NCI-H2196 (cell line): Measurements from ENCODE around the gene GPN1.
"Not testable (repeated sequence)": the region's sequence is repeated elsewhere in the genome, so short reads cannot be mapped to it uniquely, and the experiment has no call there.

ENCODE experiments used
- DNase-seq: peaks from one replicate; lab custom pipeline; 2025; ENCODE audit not compliant: unreplicated experiment; lab: John Stamatoyannopoulos, UW

Gene GPN1

DNA sequence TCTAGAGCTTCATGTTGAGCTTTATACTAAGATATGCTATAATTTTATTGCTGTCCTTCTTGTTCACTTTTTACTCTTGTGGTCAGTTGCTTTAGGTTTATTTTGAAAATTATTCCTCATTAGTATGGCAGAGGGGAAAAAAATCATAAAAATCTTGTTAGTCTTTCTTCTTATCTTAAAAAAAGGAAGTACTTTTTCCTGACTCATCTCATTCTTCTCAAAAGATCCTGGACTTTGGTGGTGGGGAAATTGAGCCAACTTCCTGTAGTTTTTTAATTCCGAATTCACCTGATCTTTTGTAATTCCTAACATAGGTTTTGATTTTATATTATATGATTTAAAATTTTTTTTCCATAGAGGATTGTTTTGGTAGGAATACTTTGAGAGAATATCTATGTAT is 38.6 kb downstream of the GPN1 start:
- DNase-seq = no peak

DNA sequence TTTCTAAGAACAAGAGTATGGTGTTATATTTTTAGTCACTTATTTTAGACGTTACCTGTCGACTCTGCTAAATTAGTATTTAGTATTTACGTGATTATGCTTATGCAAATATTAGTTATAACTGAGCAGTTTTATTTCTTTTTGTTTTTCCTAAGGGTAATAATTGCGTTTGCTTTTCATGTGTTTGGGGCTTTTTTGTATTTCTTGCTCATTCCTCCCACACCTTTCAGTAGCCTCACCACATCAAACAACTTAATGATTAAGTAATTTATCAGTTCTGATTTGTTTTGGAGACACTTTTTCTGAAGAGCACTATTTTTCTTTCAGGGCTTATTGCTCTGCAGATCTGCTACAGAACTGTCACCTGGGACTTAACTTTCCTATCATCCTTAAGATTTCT is 42.4 kb downstream of the GPN1 start:
- DNase-seq = no peak

- DNase-seq = no peak
Measured at GRCh38 chr2:27672723-27673486, 44.1 kb downstream of the GPN1 start.

DNA sequence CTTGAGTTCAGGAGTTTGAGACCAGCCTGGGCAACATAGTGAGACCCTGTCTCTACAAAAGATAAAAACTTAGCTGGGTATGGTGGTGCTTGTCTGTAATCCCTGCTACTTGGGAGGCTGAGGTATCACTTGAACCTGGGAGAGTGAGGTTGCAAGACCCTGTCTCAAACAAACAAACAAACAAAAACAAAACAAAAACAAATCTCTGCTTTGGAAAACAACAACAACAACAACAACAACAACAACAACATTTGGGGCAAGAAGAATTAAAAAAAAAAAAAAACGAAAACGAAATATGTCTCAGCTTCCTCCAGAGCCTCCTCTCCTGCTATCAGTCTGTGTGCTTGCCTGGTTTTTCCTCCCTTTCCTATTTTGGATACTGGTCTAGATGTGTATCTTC is 51.7 kb downstream of the GPN1 start:
- no peak for DNase-seq

- DNase-seq = no peak
Measured at GRCh38 chr2:27681841-27682240, 53.0 kb downstream of the GPN1 start.

- DNase-seq = not testable (repeated sequence)
Measured at GRCh38 chr2:27682334-27682771, 53.5 kb downstream of the GPN1 start.

DNA sequence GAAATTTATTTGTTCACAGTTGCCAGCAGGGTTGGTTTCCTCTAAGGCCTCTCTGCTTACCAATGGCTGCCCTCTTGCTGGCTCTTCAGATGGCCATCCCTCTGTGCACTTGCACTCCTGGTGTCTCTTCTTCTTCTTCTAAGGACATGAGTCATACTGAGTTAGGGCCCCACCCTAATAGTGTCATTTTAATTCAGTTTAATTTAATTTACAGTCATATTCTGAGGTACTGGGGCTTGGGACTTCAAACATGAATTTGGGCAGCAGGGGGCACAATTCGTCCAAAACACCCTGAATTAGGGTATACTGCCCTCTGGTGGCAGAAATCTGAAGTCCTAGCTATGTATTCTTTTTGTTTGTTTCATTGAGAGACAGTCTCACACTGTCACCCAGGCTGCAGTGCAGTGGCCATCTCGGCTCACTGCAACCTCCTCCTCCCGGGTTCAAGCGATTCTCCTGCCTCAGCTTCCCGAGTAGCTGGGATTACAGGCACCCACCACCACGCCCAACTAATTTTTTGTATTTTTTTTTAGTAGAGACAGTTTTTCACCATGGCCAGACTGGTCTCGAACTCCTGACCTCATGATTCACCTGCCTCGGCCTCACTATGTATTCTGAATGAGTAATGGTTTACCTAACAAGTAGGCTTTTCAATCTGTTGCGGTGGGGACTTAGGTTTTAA is 54.7 kb downstream of the GPN1 start:
- DNase-seq = peak; percentile 93

GRCh38 chr2:27685006-27685405 is 56.2 kb downstream of the GPN1 start:
- DNase-seq = not testable (repeated sequence)

- no peak for DNase-seq
Measured at GRCh38 chr2:27685577-27685976, 56.7 kb downstream of the GPN1 start.

GRCh38 chr2:27687232-27687631 is 58.4 kb downstream of the GPN1 start:
- no peak for DNase-seq

DNA sequence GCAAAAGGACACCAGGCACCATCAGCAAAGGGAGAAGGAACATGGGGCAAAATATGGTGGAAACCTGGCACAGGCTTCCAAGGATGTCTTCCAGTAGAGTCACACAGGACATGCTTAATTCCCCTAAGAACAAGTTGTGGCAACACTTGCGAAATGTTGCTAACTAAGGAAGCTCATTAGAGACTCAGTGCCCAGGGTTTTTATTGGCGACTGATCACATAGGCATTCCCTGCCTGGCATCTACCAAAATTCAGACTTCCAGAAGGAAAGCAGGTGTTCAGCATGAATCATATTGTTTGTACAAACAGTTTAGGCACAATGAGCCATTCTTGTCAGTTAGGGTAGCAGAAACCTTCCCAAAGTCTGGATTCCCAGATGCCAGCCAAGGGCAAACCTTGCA is 60.6 kb downstream of the GPN1 start:
- peak; percentile 27 for DNase-seq

DNA sequence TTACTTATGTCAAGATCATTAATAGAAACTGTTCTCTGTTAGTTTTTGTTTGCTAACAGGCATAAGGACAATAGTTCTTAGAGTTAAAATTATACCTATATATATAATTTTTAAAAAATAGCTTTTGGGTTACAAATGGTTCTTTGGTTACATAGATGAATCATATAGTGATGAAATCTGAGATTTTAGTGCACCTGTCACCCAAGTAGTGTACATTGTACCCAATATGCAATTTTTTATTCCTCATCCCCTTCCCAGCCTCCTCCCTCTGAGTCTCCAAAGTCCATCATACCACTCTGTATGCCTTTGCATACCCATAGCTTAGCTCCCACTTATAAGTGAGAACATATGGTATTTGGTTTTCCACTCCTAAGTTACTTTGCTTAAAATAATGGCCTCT is 61.2 kb downstream of the GPN1 start:
- DNase-seq = no peak

DNA sequence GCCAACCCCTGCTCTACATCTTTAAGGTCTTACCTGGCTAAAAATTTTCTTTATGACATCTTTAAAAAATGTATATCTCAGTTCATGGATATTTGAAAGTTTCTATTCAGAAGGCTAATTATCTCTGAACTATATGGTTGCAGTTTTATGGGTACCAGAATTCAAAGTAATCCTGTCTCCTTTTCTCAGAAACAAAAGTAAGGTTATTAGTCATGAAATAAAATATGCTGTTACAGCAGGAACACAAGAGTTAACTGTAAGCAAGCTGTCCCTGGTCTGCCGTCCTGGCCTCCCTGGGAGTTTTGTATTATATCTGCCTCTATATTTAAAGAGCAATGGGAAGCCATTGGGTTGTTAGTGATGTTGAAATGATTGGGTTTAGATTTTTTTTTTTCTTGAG is 68.8 kb downstream of the GPN1 start:
- DNase-seq = no peak
